ENCODE results near the gene CES2.

- TF ChIP-seq POLR2A (IDR thresholded peaks at IDR 0.05; ENCODE audit: control extremely low read depth in 1 of 2, low read depth in 2 of 2, low read length in 2 of 2) = no peak
- no peak for TF ChIP-seq NRF1 (IDR thresholded peaks at IDR 0.05; ENCODE audit: low read depth, low read length)
- no peak for TF ChIP-seq CEBPB (IDR thresholded peaks at IDR 0.05; ENCODE audit: low read depth, low read length)
- TF ChIP-seq CREB1 (IDR thresholded peaks at IDR 0.05) = no peak
- no peak for TF ChIP-seq KDM5A (IDR thresholded peaks at IDR 0.05; ENCODE audit: low read length)
Observed at GRCh38 chr16:66889622-66890021, 45.7 kb upstream of the CES2 start.

Measured in H1 (cell line).